A673 (cell line): ENCODE results near the gene LRP6.

Experiments
- EZH2 ChIP-seq: fragments of 200-600 bp; sonication (generic); IDR thresholded peaks from 2 replicates; pipeline ENCODE4 v1.6.1; 2017; ENCODE audit warnings: borderline replicate concordance, low read depth, mild to moderate bottlenecking, mixed read lengths, antibody characterized with exemption, low read length; ENCODE audit not compliant: poor library complexity, severe bottlenecking
- TF ChIP-seq, protein P1 (sequence below): fragments of 300-800, 200-600 bp; sonication (generic); conservative IDR thresholded peaks from 2 replicates; pipeline ENCODE4 v1.5.1; 2017; ENCODE audit warnings: low read depth, mild to moderate bottlenecking, antibody characterized with exemption, low read length, moderate library complexity, mixed read lengths

- TF ChIP-seq EZH2, result no peak
- TF ChIP-seq, protein P1, sequence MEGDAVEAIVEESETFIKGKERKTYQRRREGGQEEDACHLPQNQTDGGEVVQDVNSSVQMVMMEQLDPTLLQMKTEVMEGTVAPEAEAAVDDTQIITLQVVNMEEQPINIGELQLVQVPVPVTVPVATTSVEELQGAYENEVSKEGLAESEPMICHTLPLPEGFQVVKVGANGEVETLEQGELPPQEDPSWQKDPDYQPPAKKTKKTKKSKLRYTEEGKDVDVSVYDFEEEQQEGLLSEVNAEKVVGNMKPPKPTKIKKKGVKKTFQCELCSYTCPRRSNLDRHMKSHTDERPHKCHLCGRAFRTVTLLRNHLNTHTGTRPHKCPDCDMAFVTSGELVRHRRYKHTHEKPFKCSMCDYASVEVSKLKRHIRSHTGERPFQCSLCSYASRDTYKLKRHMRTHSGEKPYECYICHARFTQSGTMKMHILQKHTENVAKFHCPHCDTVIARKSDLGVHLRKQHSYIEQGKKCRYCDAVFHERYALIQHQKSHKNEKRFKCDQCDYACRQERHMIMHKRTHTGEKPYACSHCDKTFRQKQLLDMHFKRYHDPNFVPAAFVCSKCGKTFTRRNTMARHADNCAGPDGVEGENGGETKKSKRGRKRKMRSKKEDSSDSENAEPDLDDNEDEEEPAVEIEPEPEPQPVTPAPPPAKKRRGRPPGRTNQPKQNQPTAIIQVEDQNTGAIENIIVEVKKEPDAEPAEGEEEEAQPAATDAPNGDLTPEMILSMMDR, result no peak
Measured at GRCh38 chr12:12097891-12098690, 168.8 kb downstream of the LRP6 start.
